Gastrocnemius medialis (tissue), 4 donors: ENCODE data around the gene SFTPD.

Experiments
- CTCF ChIP-seq, 5 experiments: fragments of 450-650 bp in 3 of 5; fragments of 200-600 bp in 2 of 5; sonication (generic) in 2 of 5; IDR thresholded peaks in 4 of 5; conservative IDR thresholded peaks in 1 of 5; 1 replicate in 4 of 5; 2 replicates in 1 of 5; pipeline ENCODE4 v1.5.1; 2016 to 2019; ENCODE audit warnings: antibody characterized with exemption in 5 of 5, mild to moderate bottlenecking in 3 of 5, moderate library complexity in 3 of 5
- POLR2A ChIP-seq, 2 donors: fragments of 450-650 bp; IDR thresholded peaks; one replicate each; pipeline ENCODE4 v1.6.1; 2017; ENCODE audit warnings: antibody characterized with exemption in 2 of 2, mild to moderate bottlenecking in 2 of 2, moderate library complexity in 2 of 2

DNA sequence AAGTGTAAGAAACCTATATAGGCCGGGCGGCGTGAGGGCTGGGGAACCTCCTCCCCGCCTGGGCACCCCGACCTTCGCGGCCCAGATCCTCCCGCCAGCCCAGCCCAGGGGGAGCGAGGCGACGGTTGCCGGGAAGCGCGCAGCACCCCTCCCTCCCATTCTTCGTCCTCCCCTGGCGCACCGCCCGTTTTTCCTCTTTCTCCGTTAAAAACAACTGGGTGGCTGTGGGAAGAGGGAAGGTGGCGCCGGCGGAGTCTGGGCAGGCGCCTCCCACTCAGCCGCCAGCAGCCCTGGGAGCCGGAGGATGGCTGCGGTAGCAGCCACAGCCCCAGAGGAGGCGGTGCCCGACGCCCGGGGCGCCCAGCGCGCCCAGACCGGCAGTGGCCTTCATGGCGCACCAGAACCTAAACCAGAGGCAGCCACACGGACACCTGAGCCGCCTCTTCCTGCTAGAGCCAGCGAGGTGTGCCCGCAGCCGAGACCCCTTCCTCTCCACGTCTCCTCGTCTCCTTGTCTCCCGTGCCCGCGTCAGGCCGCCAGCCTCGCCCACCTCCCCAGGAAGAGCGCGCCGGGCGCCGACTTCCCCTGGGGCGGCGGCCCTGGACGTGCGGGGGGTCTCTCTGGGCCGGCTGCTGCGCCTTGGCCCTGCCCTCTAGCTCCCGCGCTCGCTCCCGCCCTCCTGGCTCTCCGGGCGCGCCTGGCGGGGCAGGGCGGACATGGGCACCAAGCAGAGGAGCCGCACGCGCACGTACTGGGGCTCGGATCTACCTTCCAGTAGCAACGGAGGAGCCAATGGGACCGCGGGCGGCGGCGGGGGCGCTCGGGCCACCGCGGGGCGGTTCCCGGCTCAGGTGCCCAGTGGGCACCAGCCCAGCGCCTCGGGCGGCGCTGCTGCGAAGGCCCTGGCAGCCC, 32.8 kb upstream of the SFTPD start:
- TF ChIP-seq CTCF (IDR thresholded peaks at IDR 0.05 in 4 of 5, conservative IDR thresholded peaks at IDR 0.05 in 1 of 5) (peak in 1 of 5 experiments; percentile 15), POLR2A (IDR thresholded peaks at IDR 0.05) (no peak)
